ENCODE results near the gene ZDHHC1. TPM values are rescaled to one million over a fixed set of nuclear protein-coding genes. Genes with fewer than 3 reads are reported as not detected.

The ZDHHC1 gene
- total RNA-seq, 1 donor from 2014 or later: 2.9 TPM

DNA sequence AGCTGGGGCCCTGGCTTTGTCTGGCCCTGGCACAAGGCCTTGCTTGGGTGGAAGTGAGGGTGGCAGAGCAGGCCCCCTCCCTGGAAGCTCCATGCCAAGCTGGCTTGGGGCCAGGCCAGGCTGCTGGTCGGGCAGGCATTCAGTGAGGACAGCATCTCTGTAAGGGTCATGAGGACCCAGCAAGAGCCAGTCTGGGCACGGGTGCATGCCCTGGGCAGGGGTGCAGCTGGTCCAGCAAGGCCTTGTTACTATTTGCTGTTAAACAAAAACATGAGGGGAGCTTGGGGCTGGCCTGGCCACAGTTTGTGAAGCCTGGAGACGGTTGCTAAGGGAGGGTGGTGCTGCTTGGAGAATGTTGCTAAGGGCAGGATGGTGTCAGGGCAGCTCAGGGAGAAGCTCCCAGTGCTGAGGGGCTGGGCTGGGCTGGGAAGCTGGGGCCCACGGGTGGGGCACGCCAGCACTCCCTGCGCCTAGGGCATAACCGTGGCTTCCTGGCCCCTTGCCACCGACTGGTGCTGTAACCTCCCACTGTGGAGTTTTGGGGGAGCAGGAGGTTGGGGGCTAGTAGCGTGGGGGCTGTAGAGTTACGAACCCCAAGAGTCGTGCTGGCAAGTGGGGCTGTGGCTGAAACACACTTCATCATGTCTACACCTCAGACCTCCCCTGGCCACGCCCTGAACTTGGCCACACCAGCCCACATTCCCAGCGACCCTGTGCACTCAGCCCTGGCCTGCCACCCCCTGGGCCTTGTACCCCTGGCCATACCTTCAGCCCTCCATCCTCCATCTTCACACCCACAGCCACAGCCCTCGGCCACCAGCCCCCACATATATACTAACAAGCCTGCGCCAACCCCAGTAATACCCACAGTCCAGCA lies 24.6 kb downstream of the ZDHHC1 start:
- H3K36me3 ChIP-seq: no peaks in the 10 kb centered on the region

DNA sequence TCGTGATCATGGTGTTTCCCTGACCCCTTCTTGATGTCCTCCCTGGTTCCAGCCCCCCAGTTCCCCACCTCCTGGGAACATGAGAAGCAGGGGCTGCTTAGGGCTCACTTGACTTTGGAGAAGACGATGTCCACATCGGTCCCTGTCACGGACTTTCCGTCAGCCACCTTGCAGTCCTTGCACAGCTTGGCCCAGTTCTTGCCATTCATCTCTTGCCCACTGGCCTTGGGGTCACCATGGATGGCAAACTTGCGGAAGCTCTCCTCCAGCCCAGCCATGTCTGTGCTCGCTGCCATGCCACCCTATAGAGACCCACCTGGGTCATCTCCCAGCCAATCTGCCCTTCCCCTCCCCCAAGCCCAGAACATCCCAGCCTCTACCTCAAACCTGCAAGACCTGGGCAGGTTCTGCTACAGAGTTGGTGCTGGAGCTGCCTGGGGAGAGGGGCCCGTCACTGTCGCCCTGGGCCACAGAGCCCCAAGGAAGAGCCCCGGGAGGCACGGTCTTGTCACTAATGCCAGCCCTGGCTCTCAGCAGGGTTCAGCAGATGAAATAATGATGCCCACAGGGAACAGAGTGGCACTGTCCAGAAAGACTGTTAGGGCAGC lies 25.4 kb downstream of the ZDHHC1 start:
- peak overlapping the region; percentile 69 for H3K27ac ChIP-seq (replicated peaks)
- DNase-seq: no peak
- H3K4me3 ChIP-seq: peak overlapping the region; percentile 66
- H3K36me3 ChIP-seq: no peaks in the 10 kb centered on the region
- intact Hi-C loops (cut with micrococcal nuclease): no loop called here
- H3K9me3 ChIP-seq (replicated peaks): no peaks in the 10 kb centered on the region
- peaks cover 49% of the 10 kb centered on the region for H3K4me1 ChIP-seq
- TF ChIP-seq, protein P1, sequence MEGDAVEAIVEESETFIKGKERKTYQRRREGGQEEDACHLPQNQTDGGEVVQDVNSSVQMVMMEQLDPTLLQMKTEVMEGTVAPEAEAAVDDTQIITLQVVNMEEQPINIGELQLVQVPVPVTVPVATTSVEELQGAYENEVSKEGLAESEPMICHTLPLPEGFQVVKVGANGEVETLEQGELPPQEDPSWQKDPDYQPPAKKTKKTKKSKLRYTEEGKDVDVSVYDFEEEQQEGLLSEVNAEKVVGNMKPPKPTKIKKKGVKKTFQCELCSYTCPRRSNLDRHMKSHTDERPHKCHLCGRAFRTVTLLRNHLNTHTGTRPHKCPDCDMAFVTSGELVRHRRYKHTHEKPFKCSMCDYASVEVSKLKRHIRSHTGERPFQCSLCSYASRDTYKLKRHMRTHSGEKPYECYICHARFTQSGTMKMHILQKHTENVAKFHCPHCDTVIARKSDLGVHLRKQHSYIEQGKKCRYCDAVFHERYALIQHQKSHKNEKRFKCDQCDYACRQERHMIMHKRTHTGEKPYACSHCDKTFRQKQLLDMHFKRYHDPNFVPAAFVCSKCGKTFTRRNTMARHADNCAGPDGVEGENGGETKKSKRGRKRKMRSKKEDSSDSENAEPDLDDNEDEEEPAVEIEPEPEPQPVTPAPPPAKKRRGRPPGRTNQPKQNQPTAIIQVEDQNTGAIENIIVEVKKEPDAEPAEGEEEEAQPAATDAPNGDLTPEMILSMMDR (IDR thresholded peaks at IDR 0.05; ENCODE audit: borderline replicate concordance): no peak
- H3K27me3 ChIP-seq (ENCODE audit: low read depth): peaks cover 19% of the 10 kb centered on the region

More for the DNA sequence above, 24.6 kb downstream of the ZDHHC1 start:
- TF ChIP-seq, protein P1 (IDR thresholded peaks at IDR 0.05; ENCODE audit: borderline replicate concordance): no peak
- H3K27me3 ChIP-seq (ENCODE audit: low read depth): peaks cover 19% of the 10 kb centered on the region
- DNase-seq: no peak
- intact Hi-C loops (cut with micrococcal nuclease): no loop called here
- H3K4me3 ChIP-seq: peak overlapping the region; percentile 66
- H3K9me3 ChIP-seq (replicated peaks): no peaks in the 10 kb centered on the region
- peak overlapping the region; percentile 69 for H3K27ac ChIP-seq (replicated peaks)
- H3K4me1 ChIP-seq: peaks cover 56% of the 10 kb centered on the region

DNA sequence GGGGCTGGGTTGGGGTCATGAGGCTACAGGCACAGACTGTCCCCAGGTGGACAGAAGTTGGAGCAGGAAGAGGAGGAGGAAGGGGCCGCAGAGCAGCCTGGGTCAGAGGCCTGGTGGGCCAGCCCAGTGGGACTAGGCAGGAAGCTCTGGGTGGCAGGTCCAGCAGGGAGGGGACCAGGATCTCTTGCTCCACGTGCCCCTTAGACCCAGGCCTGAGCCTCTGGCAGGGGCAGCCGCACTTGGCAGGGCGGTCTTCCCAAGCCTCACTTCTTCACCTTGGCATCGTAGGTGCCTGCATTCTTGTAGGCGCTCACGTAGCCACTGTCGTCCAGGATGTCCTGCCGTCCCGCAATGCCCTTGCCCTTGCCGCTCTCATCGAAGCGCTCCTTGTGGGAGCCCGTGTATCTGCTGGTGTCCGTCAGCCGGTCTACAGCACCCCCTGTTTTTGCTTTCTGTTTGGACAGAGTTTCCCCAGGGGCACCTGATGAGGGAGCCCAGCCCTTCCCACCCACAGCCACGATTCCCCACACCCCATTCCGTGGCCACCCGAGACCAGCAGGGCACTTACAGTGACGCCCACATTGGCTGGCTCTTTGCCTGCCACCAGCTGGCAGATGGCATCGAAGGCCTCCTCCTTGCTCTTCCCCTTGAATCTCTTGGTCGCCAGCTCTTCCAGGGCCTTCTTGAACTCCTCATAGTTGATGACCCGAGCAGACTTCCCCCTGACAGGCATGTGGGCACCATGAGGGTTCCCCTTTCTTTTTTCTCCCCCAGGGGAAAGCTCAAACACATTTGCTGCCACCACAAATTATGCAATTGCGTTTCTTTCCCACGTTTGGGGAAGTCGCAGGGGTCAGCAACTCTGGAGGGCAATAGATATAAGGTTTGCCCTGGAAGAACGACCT lies 26.1 kb downstream of the ZDHHC1 start:
- H3K9me3 ChIP-seq (replicated peaks): no peaks in the 10 kb centered on the region
- H3K27ac ChIP-seq (replicated peaks): no peak overlapping the region
- H3K36me3 ChIP-seq: no peaks in the 10 kb centered on the region
- peaks cover 17% of the 10 kb centered on the region for H3K27me3 ChIP-seq (ENCODE audit: low read depth)
- intact Hi-C loops (cut with micrococcal nuclease): no loop called here
- H3K4me3 ChIP-seq: no peak overlapping the region
- peaks cover 41% of the 10 kb centered on the region for H3K4me1 ChIP-seq
- peak; percentile 46 for DNase-seq
- TF ChIP-seq, protein P1 (IDR thresholded peaks at IDR 0.05; ENCODE audit: borderline replicate concordance): no peak

DNA sequence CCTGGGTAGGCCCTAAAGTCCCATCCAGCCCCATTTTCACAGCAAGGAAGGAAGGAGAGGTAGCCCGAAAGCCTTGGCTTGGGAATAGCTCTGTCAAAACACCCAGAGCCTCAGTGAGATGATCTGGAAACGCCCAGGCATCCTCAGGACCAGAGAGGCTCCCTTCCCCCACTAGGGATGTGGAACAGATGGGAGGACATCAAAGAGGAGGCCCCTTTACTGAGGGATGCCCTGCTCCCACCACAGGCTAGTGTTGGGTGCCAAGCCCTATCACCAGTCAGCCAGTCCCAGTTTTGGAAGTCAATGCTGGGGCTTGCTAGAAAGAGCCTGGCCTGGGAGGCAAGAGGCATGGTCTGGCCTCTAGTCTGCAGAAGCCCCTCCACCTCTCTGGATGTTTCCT lies 27.7 kb downstream of the ZDHHC1 start:
- no peak for DNase-seq
- Histone ChIP-seq H3K4me3 (no peak overlapping the region), H3K27ac (replicated peaks) (no peak overlapping the region), H3K36me3 (no peaks in the 10 kb centered on the region), H3K9me3 (replicated peaks) (no peaks in the 10 kb centered on the region), H3K27me3 (ENCODE audit: low read depth) (peaks cover 1% of the 10 kb centered on the region), H3K4me1 (peaks cover 27% of the 10 kb centered on the region)
- intact Hi-C loops (cut with micrococcal nuclease): no loop called here
- TF ChIP-seq, protein P1 (IDR thresholded peaks at IDR 0.05; ENCODE audit: borderline replicate concordance): no peak

DNA sequence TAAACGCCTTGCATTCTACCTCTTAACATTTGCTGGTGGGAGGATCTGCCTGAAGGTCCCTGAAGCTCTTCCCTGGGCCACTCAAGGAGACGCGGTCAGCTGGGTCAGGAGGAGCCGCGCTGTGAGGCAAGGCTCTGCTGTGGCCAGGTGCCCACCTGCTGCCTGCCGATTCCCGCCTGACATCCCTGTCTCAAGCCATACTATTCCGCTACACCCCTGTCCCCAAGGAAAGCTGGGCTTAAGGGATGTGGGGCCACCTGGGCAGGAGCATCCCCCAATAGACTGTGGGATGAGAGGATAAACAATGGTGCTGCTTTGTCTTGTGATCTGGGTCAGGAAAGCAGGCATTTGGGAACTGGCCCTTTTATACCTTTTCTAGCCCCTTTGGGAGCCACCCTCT lies 28.1 kb downstream of the ZDHHC1 start:
- Histone ChIP-seq H3K27me3 (ENCODE audit: low read depth) (no peaks in the 10 kb centered on the region), H3K4me1 (peaks cover 23% of the 10 kb centered on the region), H3K36me3 (no peaks in the 10 kb centered on the region), H3K27ac (replicated peaks) (no peak overlapping the region), H3K4me3 (no peak overlapping the region), H3K9me3 (replicated peaks) (no peaks in the 10 kb centered on the region)
- no peak for DNase-seq
- TF ChIP-seq, protein P1 (IDR thresholded peaks at IDR 0.05; ENCODE audit: borderline replicate concordance): no peak
- intact Hi-C loops (cut with micrococcal nuclease): no loop called here
